ENCODE measurements around the gene ERN1. TPM values are rescaled to one million over a fixed set of nuclear protein-coding genes. Genes with fewer than 3 reads are reported as not detected.
"Not testable (repeated sequence)": the region's sequence is repeated elsewhere in the genome, so short reads cannot be mapped to it uniquely, and the experiment has no call there.

ERN1 gene
- total RNA-seq, 4 donors from 2014 or later: 8.4 to 12.8 (median 12.1) TPM

DNA sequence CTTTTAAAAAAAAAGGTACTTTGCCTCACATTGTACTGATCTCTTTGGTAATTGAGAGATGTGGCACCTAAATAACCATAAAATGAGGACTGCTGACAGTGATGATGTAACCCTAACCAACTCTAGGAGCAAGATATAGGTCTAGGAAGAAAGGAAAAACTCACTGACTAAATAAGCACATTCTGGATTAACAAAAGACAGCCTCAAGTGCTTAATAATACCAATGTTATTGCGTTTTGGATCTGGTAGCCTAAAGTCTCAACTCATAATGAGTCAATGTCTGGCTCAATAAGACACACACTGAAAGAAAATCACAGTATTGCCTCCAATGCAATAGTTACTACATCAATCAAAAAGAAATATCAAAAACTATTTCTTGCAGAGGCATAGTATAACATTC is 3.0 kb downstream of the ERN1 start:
- Histone ChIP-seq H3K27ac (no peak overlapping the region), H3K27me3 (no peaks in the 10 kb centered on the region), H3K4me1 (peaks cover 0 to 58% (median 3%) of the 10 kb centered on the region in 3 donors), H3K36me3 (no peaks in the 10 kb centered on the region), H3K9me3 (no peaks in the 10 kb centered on the region), H3K4me3 (no peak overlapping the region)
- no peak for ATAC-seq
- 38 to 67% methylated on average over 1 of the region's 1 CpG for WGBS, 2 donors (ENCODE audit: low coverage in 1 of 2)
- TF ChIP-seq, protein P1, sequence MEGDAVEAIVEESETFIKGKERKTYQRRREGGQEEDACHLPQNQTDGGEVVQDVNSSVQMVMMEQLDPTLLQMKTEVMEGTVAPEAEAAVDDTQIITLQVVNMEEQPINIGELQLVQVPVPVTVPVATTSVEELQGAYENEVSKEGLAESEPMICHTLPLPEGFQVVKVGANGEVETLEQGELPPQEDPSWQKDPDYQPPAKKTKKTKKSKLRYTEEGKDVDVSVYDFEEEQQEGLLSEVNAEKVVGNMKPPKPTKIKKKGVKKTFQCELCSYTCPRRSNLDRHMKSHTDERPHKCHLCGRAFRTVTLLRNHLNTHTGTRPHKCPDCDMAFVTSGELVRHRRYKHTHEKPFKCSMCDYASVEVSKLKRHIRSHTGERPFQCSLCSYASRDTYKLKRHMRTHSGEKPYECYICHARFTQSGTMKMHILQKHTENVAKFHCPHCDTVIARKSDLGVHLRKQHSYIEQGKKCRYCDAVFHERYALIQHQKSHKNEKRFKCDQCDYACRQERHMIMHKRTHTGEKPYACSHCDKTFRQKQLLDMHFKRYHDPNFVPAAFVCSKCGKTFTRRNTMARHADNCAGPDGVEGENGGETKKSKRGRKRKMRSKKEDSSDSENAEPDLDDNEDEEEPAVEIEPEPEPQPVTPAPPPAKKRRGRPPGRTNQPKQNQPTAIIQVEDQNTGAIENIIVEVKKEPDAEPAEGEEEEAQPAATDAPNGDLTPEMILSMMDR (IDR thresholded peaks at IDR 0.05): no peak
- no peak for TF ChIP-seq POLR2A (IDR thresholded peaks at IDR 0.05)
- TF ChIP-seq EP300 (IDR thresholded peaks at IDR 0.05): no peak
- TF ChIP-seq POLR2AphosphoS5 (IDR thresholded peaks at IDR 0.05): no peak

DNA sequence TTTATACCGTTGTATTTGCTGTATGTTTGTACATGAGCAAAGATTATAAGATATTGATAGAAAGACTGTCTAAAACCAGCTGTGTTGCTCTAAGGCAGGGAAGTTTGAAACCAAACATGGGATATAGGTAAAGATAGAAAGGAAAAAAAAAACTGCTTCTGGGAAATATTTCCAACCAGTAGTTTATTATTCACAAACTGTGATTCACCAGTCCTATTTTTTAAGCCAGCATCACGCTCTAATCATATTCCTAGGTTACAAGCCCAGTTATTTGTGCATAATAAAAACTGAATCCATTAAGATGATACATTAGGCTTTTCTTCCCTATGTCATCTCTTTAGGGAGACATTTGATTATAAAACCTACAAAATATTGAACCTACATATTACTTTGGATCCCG is 4.0 kb downstream of the ERN1 start:
- Histone ChIP-seq H3K27ac (no peak overlapping the region), H3K36me3 (no peaks in the 10 kb centered on the region), H3K4me3 (no peak overlapping the region), H3K4me1 (peaks cover 0 to 49% (median 3%) of the 10 kb centered on the region in 3 donors), H3K27me3 (no peaks in the 10 kb centered on the region), H3K9me3 (no peaks in the 10 kb centered on the region)
- ATAC-seq: no peak
- 44 to 66% methylated on average over 3 of the region's 3 CpGs for WGBS, 2 donors (ENCODE audit: low coverage in 1 of 2)
- TF ChIP-seq POLR2AphosphoS5 (IDR thresholded peaks at IDR 0.05) (no peak), POLR2A (IDR thresholded peaks at IDR 0.05) (no peak), EP300 (IDR thresholded peaks at IDR 0.05) (no peak)
- TF ChIP-seq, protein P1 (IDR thresholded peaks at IDR 0.05): no peak

DNA sequence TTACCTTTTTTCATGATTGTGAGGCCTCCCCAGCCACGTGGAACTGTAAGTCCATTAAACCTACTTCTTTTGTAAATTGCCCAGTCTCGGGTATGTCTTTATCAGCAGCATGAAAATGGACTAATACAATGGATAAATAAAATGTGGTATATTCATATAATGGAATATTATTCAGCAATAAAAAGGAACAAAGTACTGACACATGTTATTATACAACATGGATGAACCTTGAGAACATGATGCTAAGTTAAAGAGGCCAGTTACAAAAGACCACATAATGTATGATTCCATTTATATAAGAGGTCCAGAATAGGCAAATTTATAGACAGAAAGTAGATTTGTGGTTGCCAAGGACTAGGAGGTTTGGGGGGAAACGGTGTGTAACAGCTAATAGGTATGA is 5.3 kb downstream of the ERN1 start:
- Histone ChIP-seq H3K4me1 (peaks cover 0 to 41% (median 3%) of the 10 kb centered on the region in 3 donors), H3K27me3 (no peaks in the 10 kb centered on the region), H3K4me3 (no peak overlapping the region), H3K36me3 (no peaks in the 10 kb centered on the region), H3K27ac (no peak overlapping the region), H3K9me3 (no peaks in the 10 kb centered on the region)
- 89 to 93% methylated on average over 3 of the region's 3 CpGs for WGBS, 2 donors (ENCODE audit: low coverage in 1 of 2)
- no peak for ATAC-seq
- TF ChIP-seq, protein P1 (IDR thresholded peaks at IDR 0.05): no peak
- TF ChIP-seq POLR2A (IDR thresholded peaks at IDR 0.05) (no peak), EP300 (IDR thresholded peaks at IDR 0.05) (no peak), POLR2AphosphoS5 (IDR thresholded peaks at IDR 0.05) (no peak)

DNA sequence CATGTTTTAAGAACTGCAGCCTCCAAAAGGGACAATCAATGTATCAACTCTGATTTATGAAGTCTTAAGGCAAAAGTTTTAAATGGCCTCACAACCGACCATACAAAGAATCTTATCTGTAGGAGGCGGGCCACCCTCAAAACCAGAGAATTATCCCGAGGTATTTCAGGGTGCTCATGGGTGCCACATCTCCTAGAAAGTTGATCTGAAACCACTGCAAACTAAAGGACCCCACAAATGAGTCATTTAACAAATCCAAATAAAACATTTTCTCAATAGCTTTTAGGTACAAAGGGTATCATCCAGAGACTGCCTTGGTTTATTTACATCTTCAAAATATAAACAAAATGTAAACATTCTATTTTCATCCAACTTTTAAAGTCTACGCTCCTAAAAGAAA is 6.8 kb downstream of the ERN1 start:
- Histone ChIP-seq H3K36me3 (no peaks in the 10 kb centered on the region), H3K4me1 (peaks cover 2 to 40% (median 7%) of the 10 kb centered on the region in 3 donors), H3K9me3 (no peaks in the 10 kb centered on the region), H3K27ac (no peak overlapping the region), H3K27me3 (no peaks in the 10 kb centered on the region), H3K4me3 (no peak overlapping the region)
- WGBS, 2 donors (ENCODE audit: low coverage in 1 of 2): 73 to 78% methylated on average over 4 of the region's 4 CpGs
- ATAC-seq: no peak
- TF ChIP-seq POLR2AphosphoS5 (IDR thresholded peaks at IDR 0.05): no peak
- no peak for TF ChIP-seq EP300 (IDR thresholded peaks at IDR 0.05)
- TF ChIP-seq, protein P1 (IDR thresholded peaks at IDR 0.05): no peak
- TF ChIP-seq POLR2A (IDR thresholded peaks at IDR 0.05): no peak

DNA sequence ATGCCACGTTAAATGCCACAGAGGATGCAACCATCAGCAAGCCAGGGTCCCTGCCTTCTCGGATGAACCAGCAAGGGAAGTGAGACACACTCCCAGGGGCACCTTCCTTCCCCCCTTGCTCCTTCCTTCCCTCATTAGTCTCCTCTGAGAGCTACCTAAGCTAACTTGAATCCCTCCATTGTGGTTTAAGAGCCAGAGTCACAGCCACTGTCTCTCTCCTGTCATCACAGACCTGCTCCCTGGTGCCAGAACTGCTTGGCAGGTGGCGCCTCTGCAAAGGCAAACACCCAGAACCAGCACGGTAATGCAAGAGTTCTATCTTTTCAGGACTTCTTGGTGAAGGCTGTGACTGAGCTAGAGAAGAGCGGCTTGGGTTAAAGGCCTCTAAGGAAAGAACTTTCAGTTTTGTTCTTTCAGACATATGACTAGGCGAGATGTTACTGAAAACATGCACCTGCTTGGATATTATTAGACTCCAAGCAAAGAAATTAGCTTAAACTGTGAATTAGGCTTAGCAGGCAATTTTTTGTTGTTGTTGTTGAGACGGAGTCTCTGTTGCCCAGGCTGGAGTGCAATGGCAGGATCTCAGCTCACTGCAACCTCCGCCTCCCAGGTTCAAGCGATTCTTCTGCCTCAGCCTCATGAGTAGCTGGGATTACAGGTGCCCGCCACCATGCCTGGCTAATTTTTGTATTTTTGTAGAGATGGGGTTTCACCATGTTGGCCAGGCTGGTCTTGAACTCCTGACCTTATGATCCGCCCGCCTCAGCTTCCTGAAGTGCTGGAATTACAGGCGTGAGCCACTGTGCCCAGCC is 8.8 kb downstream of the ERN1 start:
- H3K27ac ChIP-seq, H3K36me3 ChIP-seq, H3K9me3 ChIP-seq, ATAC-seq, H3K27me3 ChIP-seq, H3K4me3 ChIP-seq: not testable (repeated sequence)
- 92 to 100% methylated on average over 2 to 10 of the region's 13 CpGs for WGBS, 2 donors (ENCODE audit: low coverage in 1 of 2)
- H3K4me1 ChIP-seq: peaks cover 6 to 28% (median 9%) of the 10 kb centered on the region in 3 donors

Data from gastroesophageal sphincter (tissue), 4 donors.